GM12891 (cell line): ENCODE measurements around the gene DEF6.

Source experiments
- DNase-seq: peaks from one replicate; pipeline ENCODE4 v3.0.0; 2011; ENCODE audit warnings: low spot score; ENCODE audit not compliant: insufficient read length
- FAIRE-seq: peaks from 2 replicates; lab custom pipeline; 2011; peaks lifted over from hg19 to GRCh38; lab: Jason Lieb, UNC
- PAX5 ChIP-seq: IDR thresholded peaks from 2 replicates; pipeline ENCODE4 v1.6.1; 2011; ENCODE audit warnings: low read length, moderate library complexity, mild to moderate bottlenecking; ENCODE audit not compliant: insufficient read depth, severe bottlenecking
- POLR2A ChIP-seq: IDR thresholded peaks from 2 replicates; pipeline ENCODE4 v1.6.1; 2011; ENCODE audit warnings: low read depth, low read length, control low read depth
- POLR2AphosphoS5 ChIP-seq: IDR thresholded peaks from 2 replicates; pipeline ENCODE4 v1.6.1; 2011; ENCODE audit warnings: low read depth, low read length, control low read depth
- POU2F2 ChIP-seq: IDR thresholded peaks from 2 replicates; pipeline ENCODE4 v1.6.1; 2011; ENCODE audit warnings: low read depth, mild to moderate bottlenecking, control low read depth, low read length, moderate library complexity
- SPI1 ChIP-seq: IDR thresholded peaks from 2 replicates; pipeline ENCODE4 v1.6.1; 2011; ENCODE audit warnings: low read depth, low read length, control low read depth
- TAF1 ChIP-seq: IDR thresholded peaks from 2 replicates; pipeline ENCODE4 v1.6.1; 2011; ENCODE audit warnings: low read depth, low read length, control low read depth

The DEF6 gene

DNA sequence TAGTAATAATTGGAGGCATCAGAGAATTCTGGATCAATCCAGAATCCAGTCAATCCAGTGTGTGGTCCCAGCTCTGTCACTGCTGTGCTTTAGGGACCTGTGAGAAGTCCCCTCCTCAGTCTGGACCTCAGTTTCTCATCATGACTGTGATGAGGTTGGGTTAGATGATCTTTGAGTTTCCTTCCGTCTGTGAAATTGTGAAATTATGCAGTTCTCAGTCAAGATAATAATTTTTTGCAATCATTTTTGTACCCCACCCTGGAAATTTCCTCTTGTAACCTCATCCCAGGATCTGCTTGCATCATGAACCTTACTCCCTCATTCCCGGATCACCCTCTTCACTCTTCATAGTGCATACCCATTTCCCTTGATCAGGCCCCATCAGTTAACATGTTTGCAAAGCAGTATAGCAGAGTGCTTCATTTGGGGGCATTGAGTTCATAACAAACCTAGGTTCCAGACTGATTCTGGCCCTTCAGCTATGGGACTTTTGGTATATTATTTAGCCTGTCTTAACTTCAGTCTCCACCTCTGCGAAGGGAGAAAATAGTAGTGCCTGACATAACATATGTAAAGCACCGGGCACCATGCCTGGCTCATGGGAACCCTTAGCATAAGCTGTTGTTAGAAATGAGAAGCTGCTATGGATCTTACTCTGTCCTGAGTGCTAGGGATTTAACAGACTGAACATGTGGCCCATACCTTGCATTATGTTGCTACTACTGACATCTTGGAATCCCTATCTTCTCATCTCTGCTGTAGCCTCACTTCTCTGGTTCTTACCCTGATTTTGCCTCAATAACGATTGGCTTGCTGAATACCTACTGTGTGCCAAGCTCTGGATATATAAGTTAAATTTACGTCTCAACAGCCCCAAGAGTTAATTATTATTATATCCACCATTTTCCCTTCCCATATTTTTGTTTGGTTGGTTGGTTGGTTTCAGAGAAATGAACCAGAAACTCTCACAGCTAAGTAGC lies 36.7 kb upstream of the DEF6 start:
- no peak for TF ChIP-seq PAX5
- no peak for TF ChIP-seq TAF1
- no peak for TF ChIP-seq SPI1
- TF ChIP-seq POLR2A, result no peak; the same call in 1 of the 2 replicates
- no peak for TF ChIP-seq POLR2AphosphoS5
- TF ChIP-seq POU2F2, result no peak
- no peak for FAIRE-seq
- no peak for DNase-seq

DNA sequence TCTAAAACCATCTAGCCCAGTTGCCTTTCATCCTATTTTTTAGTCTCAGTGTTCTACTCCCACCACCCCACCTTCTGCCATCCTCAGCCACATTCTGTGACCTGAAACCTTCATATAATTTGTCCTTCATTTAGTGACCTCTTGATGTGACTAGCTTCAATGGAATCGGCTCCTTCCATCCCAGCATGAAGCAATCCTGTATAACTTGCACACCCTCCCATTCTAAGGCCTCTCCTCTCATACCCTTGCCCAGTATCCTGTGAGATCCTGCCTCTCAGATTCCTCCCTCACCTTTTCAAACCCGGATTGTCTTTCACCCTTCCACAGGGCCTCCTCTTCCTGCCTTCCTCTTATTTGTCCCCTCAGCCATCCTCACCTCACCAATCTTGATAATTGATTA lies 35.0 kb upstream of the DEF6 start:
- TF ChIP-seq PAX5, result no peak
- no peak for TF ChIP-seq SPI1
- TF ChIP-seq POLR2A, result no peak
- no peak for TF ChIP-seq POLR2AphosphoS5
- TF ChIP-seq POU2F2, result no peak
- no peak for TF ChIP-seq TAF1
- FAIRE-seq (no peak), DNase-seq (no peak)

DNA sequence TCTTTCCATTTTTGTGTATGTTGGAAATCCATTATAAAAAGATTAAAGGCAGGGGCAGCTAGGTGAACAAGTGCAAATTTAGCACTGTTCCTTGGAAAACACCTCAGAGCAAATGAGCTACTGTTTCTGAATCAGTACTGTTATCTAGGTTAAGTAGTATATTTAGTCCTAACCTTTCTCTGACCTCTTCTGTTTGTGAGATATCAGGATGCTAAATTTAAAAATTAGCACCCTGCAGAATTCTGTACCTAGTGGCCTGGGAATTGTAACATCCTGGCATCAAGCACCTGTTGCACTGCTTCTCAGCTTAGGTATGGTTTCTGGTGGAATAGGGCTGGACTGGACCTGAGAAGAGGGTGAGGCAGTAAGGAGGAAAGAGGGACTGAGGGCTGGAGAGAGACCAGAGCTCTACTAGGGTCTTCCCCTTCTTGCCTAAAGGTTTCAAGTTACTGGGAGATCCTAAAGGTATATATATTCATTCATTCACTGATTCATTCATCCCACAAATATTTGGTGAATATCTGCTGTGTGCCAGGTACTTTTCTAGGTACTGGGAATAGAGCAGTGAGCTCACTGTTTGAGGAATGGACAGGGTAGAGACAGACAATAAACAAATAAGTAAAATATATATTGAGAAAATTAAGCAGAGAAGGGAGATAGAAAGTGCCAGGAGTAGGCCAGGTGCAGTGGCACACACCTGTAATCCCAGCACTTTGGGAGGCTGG lies 32.9 kb upstream of the DEF6 start:
- DNase-seq (no peak), FAIRE-seq (no peak)
- no peak for TF ChIP-seq POU2F2
- no peak for TF ChIP-seq POLR2A
- no peak for TF ChIP-seq TAF1
- TF ChIP-seq SPI1, result no peak
- TF ChIP-seq POLR2AphosphoS5, result no peak
- no peak for TF ChIP-seq PAX5

DNA sequence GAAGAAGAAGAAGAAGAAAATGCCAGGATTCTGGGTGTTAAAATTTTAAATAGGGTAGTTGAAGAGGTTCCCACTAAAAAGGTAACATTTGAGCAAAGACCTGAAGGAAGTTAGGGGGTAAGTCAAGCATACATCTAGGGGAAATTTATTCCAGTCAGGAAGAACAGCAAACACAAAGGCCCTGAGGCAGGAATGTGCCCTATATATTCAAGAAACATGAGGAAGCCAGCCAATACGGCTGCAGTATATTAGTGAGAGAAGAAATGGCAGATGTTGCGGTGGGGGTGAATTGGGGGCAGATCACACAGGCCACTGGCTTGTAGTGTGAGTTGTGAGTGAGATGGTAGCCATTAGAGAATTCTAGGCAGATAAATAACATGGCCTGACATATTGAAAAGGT lies 32.1 kb upstream of the DEF6 start:
- no peak for DNase-seq
- TF ChIP-seq POLR2AphosphoS5 (no peak), TAF1 (no peak), PAX5 (no peak), SPI1 (no peak)
- FAIRE-seq, result no peak

DNA sequence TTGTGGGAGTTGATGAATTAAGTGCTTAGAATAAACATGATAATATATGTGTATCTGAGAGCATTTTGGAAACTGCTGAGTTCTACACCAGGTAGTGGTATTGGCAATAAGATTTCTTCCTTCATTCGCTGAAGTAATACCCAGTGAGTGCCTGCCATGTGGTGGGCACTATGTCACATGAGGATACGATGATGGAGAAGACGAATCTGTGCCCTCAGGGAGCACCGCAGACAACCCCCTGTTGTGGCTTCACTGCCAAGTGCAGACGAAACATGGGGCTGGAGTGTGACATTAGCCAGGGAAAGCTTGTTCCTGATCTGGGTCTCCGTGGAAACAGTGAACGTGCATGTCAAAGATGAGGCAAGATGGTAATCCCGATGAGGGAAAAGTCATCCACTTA lies 30.2 kb upstream of the DEF6 start:
- TF ChIP-seq POU2F2 (no peak), POLR2A (no peak), SPI1 (no peak), TAF1 (no peak), POLR2AphosphoS5 (no peak), PAX5 (no peak)
- DNase-seq, result no peak
- FAIRE-seq, result no peak

DNA sequence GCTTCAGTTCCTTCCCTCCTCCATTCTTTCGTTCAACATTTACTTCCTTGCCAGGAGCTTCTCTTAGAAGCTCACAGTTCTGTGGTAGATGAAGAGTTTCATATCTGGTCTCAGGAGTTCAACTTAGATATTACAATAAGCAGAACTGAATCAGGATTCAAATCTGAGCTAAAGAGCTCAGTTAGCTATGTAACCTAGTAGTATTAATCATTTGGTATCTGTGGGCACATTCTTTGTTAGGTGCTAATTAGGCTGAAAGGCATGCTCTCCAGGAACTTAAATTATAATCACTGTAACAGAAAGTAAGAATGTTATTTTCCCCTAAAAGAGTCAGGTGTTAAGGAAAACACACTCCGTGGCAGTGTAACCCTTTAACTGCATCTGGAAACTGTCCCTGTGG lies 29.7 kb upstream of the DEF6 start:
- FAIRE-seq, result no peak
- no peak for TF ChIP-seq TAF1
- no peak for DNase-seq

DNA sequence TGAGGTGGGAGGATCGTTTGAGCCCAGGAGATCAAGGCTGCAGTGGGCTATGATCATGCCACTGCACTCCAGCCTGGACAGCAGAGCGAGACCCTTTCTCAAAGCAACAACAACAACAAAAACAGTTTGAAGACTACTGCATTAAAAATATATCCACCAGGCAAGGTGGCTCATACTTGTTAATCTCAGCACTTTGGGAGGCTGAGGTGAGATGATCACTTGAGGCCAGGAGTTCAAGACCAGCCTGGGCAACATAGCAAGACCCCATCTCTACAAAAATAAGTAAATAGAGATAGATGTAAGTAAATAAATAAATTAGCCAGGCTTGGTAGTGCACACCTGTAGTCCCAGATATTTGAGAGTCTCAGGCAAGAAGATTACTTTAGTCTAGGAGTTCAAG lies 25.6 kb upstream of the DEF6 start:
- FAIRE-seq (no peak), DNase-seq (no peak)

DNA sequence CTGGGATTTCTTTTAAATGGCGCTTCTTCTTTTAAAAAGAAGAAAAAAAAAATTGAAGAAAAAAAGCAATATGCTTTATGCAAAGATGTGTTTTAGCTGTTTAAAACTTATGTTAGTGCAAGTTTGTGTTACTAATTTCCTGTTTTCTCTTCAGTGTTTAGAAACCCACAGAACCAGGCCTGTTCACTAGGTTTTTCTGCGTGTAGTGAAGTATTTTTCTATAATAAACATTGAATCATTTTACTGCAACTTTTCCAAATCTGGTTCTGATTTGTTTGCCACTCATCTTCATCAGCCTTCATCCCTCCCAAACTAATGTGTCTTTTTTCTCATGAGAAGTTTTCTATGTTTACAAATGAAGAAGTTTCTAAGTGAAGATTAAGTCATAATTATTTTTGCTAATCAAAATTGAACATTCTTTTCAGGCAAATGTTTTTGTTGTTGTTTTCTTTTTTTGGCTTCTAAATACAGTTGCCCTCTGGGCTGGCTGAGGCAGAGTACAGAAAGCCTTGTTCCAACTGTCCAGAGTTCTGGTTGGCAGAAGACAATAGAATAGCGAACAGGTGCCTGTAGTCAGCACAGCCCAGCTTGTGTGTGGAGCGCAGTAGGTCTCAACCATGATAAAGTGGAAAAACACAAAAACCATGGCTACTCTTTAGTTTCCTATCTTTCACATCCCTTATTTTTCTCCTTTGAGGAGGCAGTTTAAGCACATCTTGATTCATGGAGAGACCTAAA lies 23.6 kb upstream of the DEF6 start:
- FAIRE-seq (no peak), DNase-seq (no peak)
- no peak for TF ChIP-seq SPI1
- no peak for TF ChIP-seq POLR2AphosphoS5
- TF ChIP-seq TAF1, result no peak
- no peak for TF ChIP-seq POU2F2
- no peak for TF ChIP-seq PAX5

More for the DNA sequence above, 25.6 kb upstream of the DEF6 start:
- TF ChIP-seq TAF1, result no peak
- no peak for TF ChIP-seq POU2F2
- no peak for TF ChIP-seq POLR2A
- no peak for TF ChIP-seq SPI1
- no peak for TF ChIP-seq PAX5
- no peak for TF ChIP-seq POLR2AphosphoS5

DNA sequence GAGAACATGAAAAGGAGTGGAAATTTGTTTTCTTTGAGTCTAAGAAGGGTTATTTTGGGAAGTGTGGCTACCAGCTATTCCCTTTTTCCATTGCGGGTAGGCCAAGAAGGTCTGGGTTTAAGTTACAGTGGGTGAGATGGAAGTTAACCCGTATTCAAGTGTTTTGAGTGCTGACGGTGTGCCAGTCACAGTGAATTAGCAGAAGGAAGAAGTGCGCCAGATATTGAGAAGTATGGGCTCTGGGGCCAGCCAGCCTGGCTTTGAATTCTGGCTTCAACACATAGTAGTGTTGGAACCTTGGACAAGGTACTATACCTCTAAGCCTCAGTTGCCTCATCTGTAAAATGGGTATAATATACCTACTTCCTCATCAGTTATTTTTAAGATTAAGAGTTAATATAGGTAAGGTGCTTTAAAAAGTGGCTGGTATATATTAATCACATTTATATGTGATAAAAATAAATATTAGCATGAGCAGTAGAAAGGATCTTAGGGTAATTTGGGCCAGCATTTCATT lies 21.8 kb upstream of the DEF6 start:
- no peak for FAIRE-seq
- DNase-seq, result no peak
- TF ChIP-seq SPI1 (no peak), POLR2A (no peak), POLR2AphosphoS5 (no peak), PAX5 (no peak), TAF1 (no peak), POU2F2 (no peak)
